Sigmoid colon (tissue), 7 donors: ENCODE results near the gene ZBTB21. TPM values are rescaled to one million over a fixed set of nuclear protein-coding genes. Genes with fewer than 3 reads are reported as not detected.
A peak's percentile ranks its signal among the peaks of the same experiment; 100 is the strongest.

Experiments
- DNase-seq: peaks from one replicate; pipeline ENCODE4 v3.0.0-alpha.2; 2019
- H3K27ac ChIP-seq, 4 donors: fragments of 200-600 bp; sonication (generic); one replicate each; pipeline ENCODE4 v1.5.1; 2016 to 2019; ENCODE audit warnings: mild to moderate bottlenecking in 1 of 4
- H3K27me3 ChIP-seq, 3 donors: fragments of 200-600 bp; sonication (generic); one replicate each; pipeline ENCODE4 v1.5.1; 2019; ENCODE audit warnings: mild to moderate bottlenecking in 1 of 3
- H3K36me3 ChIP-seq, 4 donors: fragments of 200-600 bp; sonication (generic); one replicate each; pipeline ENCODE4 v1.5.1; 2016 to 2019
- H3K4me1 ChIP-seq, 4 donors: fragments of 200-600 bp; sonication (generic); one replicate each; pipeline ENCODE4 v1.5.1; 2017 to 2019
- H3K4me3 ChIP-seq, 4 donors: fragments of 200-600 bp; sonication (generic); one replicate each; pipeline ENCODE4 v1.5.1; 2017 to 2019; ENCODE audit warnings: mild to moderate bottlenecking in 2 of 4, moderate library complexity in 1 of 4
- H3K9me3 ChIP-seq, 4 donors: fragments of 200-600 bp in 3 of 4; sonication (generic) in 3 of 4; one replicate each; pipeline versions ENCODE4 v1.5.1 to v1.6.1; 2013 to 2019
- CTCF ChIP-seq, 4 experiments: fragments of 450-650 bp in 3 of 4; fragments of 200-600 bp in 1 of 4; IDR thresholded peaks; one replicate each; pipeline ENCODE4 v1.5.1; 2016 to 2019; ENCODE audit warnings: antibody characterized with exemption in 4 of 4, mild to moderate bottlenecking in 3 of 4, moderate library complexity in 2 of 4
- EP300 ChIP-seq, 4 donors: sonication (generic); formaldehyde crosslinking; IDR thresholded peaks; one replicate each; pipeline ENCODE4 v1.6.1; 2017; ENCODE audit warnings: antibody characterized with exemption in 4 of 4
- POLR2A ChIP-seq, 2 donors: fragments of 450-650 bp; IDR thresholded peaks; one replicate each; pipeline ENCODE4 v1.6.1; 2016; ENCODE audit warnings: antibody characterized with exemption in 2 of 2, mild to moderate bottlenecking in 2 of 2, moderate library complexity in 2 of 2
- POLR2AphosphoS5 ChIP-seq, 4 donors: sonication (generic); formaldehyde crosslinking; IDR thresholded peaks; one replicate each; pipeline ENCODE4 v1.6.1; 2017; ENCODE audit warnings: antibody characterized with exemption in 4 of 4
- WGBS, 2 donors: extraction: QIAGEN DNeasy Blood & Tissue Kit; methylation state at CpG; one replicate each; pipeline ENCODE4 v1.1.7; 2013; 5-methylcytosine and 5-hydroxymethylcytosine counted together
- intact Hi-C: fragments of 100-400 bp; cut with DNase I; formaldehyde crosslinking; loops from one replicate; pipeline ENCODE4 v1.15.1; 2023
- polyA plus RNA-seq, 3 donors: library from polyadenylated mRNA; stranded (reverse); fragments of 200-250 nt; gene quantifications; one replicate each; pipeline ENCODE4 v1.2.3, GENCODE V29; 2013
- total RNA-seq, 4 donors: library from RNA; depleted of rRNA; stranded (reverse); fragments of >200 nt; gene quantifications; one replicate each; pipeline ENCODE4 v1.1.0, GENCODE V29; 2016
- donor health status: healthy with polysubstance abuse.
- donor health status: Bipolar disorder and iron deficiency.
- donor health status: healthy.

ZBTB21 gene
- total and polyA plus RNA-seq, 7 donors: 1.8 to 14.7 (median 6.9) TPM

- H3K9me3 ChIP-seq: no peaks in the 10 kb centered on the region
- H3K4me3 ChIP-seq: no peak overlapping the region
- H3K27me3 ChIP-seq: no peaks in the 10 kb centered on the region
- no peak overlapping the region for H3K27ac ChIP-seq
- WGBS, 2 donors: 79 to 84% methylated on average over 9 of the region's 9 CpGs
- intact Hi-C loops: no loop called here
- H3K36me3 ChIP-seq: no peaks in the 10 kb centered on the region
- H3K4me1 ChIP-seq: peaks cover 0 to 16% (median 5%) of the 10 kb centered on the region in 4 donors
- DNase-seq: no peak
- TF ChIP-seq EP300 (IDR thresholded peaks at IDR 0.05) (no peak), CTCF (IDR thresholded peaks at IDR 0.05) (no peak)
Measured at GRCh38 chr21:42051788-42052187, 41.6 kb upstream of the ZBTB21 start.

- Histone ChIP-seq H3K4me1 (peaks cover 0 to 16% (median 5%) of the 10 kb centered on the region in 4 donors), H3K27ac (no peak overlapping the region), H3K36me3 (no peaks in the 10 kb centered on the region), H3K9me3 (no peaks in the 10 kb centered on the region), H3K27me3 (no peaks in the 10 kb centered on the region), H3K4me3 (no peak overlapping the region)
- no peak for TF ChIP-seq POLR2A (IDR thresholded peaks at IDR 0.05)
- TF ChIP-seq EP300 (IDR thresholded peaks at IDR 0.05): no peak
- TF ChIP-seq POLR2AphosphoS5 (IDR thresholded peaks at IDR 0.05): no peak
- no peak for TF ChIP-seq CTCF (IDR thresholded peaks at IDR 0.05)
- intact Hi-C loops: no loop called here
- DNase-seq: peak; percentile 56
- 86 to 90% methylated on average over 16 of the region's 16 CpGs for WGBS, 2 donors
Measured at GRCh38 chr21:42049578-42050430, 39.6 kb upstream of the ZBTB21 start.

GRCh38 chr21:42048870-42049577 is 38.9 kb upstream of the ZBTB21 start:
- Histone ChIP-seq H3K36me3 (no peaks in the 10 kb centered on the region), H3K4me1 (peaks cover 0 to 16% (median 5%) of the 10 kb centered on the region in 4 donors), H3K4me3 (no peak overlapping the region), H3K27me3 (no peaks in the 10 kb centered on the region), H3K27ac (peak overlapping the region in 1 of 4 donors; percentile 57), H3K9me3 (no peaks in the 10 kb centered on the region)
- DNase-seq: no peak
- WGBS, 2 donors: 95 to 96% methylated on average over 10 of the region's 10 CpGs
- no peak for TF ChIP-seq EP300 (IDR thresholded peaks at IDR 0.05)
- no peak for TF ChIP-seq CTCF (IDR thresholded peaks at IDR 0.05)
- no peak for TF ChIP-seq POLR2A (IDR thresholded peaks at IDR 0.05)
- TF ChIP-seq POLR2AphosphoS5 (IDR thresholded peaks at IDR 0.05): no peak
- intact Hi-C loops: no loop called here

- 71 to 79% methylated on average over 19 of the region's 19 CpGs for WGBS, 2 donors
- no peak overlapping the region for H3K4me3 ChIP-seq
- peak overlapping the region in 3 of 4 donors; percentile 27 to 57 (median 45) for H3K27ac ChIP-seq
- TF ChIP-seq POLR2AphosphoS5 (IDR thresholded peaks at IDR 0.05): peak in 2 of 4 donors; percentile 32 to 65
- no peak for TF ChIP-seq CTCF (IDR thresholded peaks at IDR 0.05)
- DNase-seq: no peak
- H3K36me3 ChIP-seq: no peaks in the 10 kb centered on the region
- intact Hi-C loops: no loop called here
- H3K27me3 ChIP-seq: no peaks in the 10 kb centered on the region
- H3K9me3 ChIP-seq: no peaks in the 10 kb centered on the region
- H3K4me1 ChIP-seq: peaks cover 0 to 16% (median 5%) of the 10 kb centered on the region in 4 donors
Measured at GRCh38 chr21:42047821-42048613, 37.9 kb upstream of the ZBTB21 start.
